Osteoblast (primary cell): ENCODE measurements around the gene TST. TPM values are rescaled to one million over a fixed set of nuclear protein-coding genes. Genes with fewer than 3 reads are reported as not detected.

Experiments used
- DNase-seq: peaks from one replicate; pipeline ENCODE4 v3.0.0; 2011; ENCODE audit warnings: low spot score, mixed read lengths; ENCODE audit not compliant: insufficient read length; ENCODE audit errors: missing footprints
- H2AFZ ChIP-seq: 2 replicates; pipeline ENCODE4 v1.6.0; 2011; ENCODE audit warnings: mild to moderate bottlenecking, low read length
- H3K27ac ChIP-seq: 2 replicates; pipeline ENCODE4 v1.5.1; 2011; ENCODE audit warnings: mild to moderate bottlenecking, low read depth, low read length, moderate library complexity
- H3K27me3 ChIP-seq: 2 replicates; pipeline ENCODE4 v1.6.0; 2012; ENCODE audit warnings: mild to moderate bottlenecking, control low read depth, inconsistent platforms, low read length, moderate library complexity; ENCODE audit not compliant: insufficient read depth
- H3K36me3 ChIP-seq: 2 replicates; pipeline ENCODE4 v1.5.1; 2011; ENCODE audit warnings: mild to moderate bottlenecking, low read length, control low read depth, moderate library complexity; ENCODE audit not compliant: insufficient read depth
- H3K4me1 ChIP-seq: 2 replicates; pipeline ENCODE4 v1.5.1; 2011; ENCODE audit warnings: mild to moderate bottlenecking, low read length, control low read depth, moderate library complexity; ENCODE audit not compliant: insufficient read depth
- H3K4me2 ChIP-seq: 2 replicates; pipeline ENCODE4 v1.6.0; 2011; ENCODE audit warnings: mild to moderate bottlenecking, low read length; ENCODE audit not compliant: insufficient read depth
- H3K4me3 ChIP-seq: fragments of 200-600 bp; sonication (generic); 3 replicates; pipeline ENCODE4 v1.5.1; 2012; ENCODE audit warnings: mild to moderate bottlenecking, low read length, inconsistent platforms; ENCODE audit not compliant: insufficient read depth
- H3K79me2 ChIP-seq: 2 replicates; pipeline ENCODE4 v1.6.0; 2012; ENCODE audit warnings: mild to moderate bottlenecking, low read length, control low read depth, inconsistent platforms; ENCODE audit not compliant: insufficient read depth
- H3K9me3 ChIP-seq: 2 replicates; pipeline ENCODE4 v1.5.1; 2011; ENCODE audit warnings: low read depth, low read length, control low read depth
- H4K20me1 ChIP-seq: 2 replicates; pipeline ENCODE4 v1.6.0; 2012; ENCODE audit warnings: mild to moderate bottlenecking, low read length, control low read depth; ENCODE audit not compliant: insufficient read depth
- total RNA-seq: library from RNA; depleted of rRNA; stranded (reverse); fragments of >200 nt; gene quantifications from 2 replicates; pipeline ENCODE4 v1.2.3, GENCODE V29; 2012
- TF ChIP-seq, protein P1 (sequence below): IDR thresholded peaks from 2 replicates; pipeline ENCODE4 v1.5.1; 2011; ENCODE audit warnings: mild to moderate bottlenecking, low read depth, low read length, moderate library complexity; ENCODE audit errors: extremely low read depth

The TST gene
- total RNA-seq, 1 donor: 63.3 TPM

DNA sequence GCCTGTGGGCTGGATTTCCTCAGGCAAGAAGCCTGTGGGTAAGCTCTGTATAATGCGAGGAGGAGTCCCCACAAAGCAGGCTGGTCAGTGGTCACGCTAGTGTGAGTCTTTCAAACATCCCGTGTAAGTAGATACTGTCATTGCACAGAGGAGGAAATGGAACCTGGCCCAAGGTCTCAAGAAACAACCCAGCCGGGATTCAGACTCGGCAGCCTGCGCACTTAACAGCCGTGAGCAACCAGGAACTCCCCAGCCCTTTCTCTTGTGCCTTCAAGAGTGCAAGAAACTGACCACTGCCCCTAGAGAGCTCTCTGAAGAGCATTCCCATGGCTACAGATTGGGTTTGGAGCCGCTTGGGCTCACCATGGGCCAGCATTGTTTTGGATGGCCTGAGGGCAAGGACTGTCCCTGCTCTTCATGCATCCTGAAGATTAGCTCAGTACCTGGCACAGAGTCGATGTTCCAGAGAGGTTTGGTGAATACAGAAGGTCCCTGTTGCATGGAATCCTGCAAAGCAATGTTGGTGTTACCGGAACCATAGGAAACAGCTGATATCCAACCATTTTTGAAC lies 6.3 kb upstream of the TST start:
- peak; percentile 87 for DNase-seq
- Histone ChIP-seq H3K27ac (no peak overlapping the region), H3K4me3 (no peak overlapping the region), H3K9me3 (no peaks in the 10 kb centered on the region), H3K27me3 (no peaks in the 10 kb centered on the region), H3K4me1 (no peaks in the 10 kb centered on the region), H4K20me1 (peaks cover 17% of the 10 kb centered on the region), H3K4me2 (no peak overlapping the region), H3K79me2 (peaks cover 3% of the 10 kb centered on the region), H2AFZ (no peak overlapping the region), H3K36me3 (peaks cover 24% of the 10 kb centered on the region)
- TF ChIP-seq, protein P1, sequence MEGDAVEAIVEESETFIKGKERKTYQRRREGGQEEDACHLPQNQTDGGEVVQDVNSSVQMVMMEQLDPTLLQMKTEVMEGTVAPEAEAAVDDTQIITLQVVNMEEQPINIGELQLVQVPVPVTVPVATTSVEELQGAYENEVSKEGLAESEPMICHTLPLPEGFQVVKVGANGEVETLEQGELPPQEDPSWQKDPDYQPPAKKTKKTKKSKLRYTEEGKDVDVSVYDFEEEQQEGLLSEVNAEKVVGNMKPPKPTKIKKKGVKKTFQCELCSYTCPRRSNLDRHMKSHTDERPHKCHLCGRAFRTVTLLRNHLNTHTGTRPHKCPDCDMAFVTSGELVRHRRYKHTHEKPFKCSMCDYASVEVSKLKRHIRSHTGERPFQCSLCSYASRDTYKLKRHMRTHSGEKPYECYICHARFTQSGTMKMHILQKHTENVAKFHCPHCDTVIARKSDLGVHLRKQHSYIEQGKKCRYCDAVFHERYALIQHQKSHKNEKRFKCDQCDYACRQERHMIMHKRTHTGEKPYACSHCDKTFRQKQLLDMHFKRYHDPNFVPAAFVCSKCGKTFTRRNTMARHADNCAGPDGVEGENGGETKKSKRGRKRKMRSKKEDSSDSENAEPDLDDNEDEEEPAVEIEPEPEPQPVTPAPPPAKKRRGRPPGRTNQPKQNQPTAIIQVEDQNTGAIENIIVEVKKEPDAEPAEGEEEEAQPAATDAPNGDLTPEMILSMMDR: no peak

DNA sequence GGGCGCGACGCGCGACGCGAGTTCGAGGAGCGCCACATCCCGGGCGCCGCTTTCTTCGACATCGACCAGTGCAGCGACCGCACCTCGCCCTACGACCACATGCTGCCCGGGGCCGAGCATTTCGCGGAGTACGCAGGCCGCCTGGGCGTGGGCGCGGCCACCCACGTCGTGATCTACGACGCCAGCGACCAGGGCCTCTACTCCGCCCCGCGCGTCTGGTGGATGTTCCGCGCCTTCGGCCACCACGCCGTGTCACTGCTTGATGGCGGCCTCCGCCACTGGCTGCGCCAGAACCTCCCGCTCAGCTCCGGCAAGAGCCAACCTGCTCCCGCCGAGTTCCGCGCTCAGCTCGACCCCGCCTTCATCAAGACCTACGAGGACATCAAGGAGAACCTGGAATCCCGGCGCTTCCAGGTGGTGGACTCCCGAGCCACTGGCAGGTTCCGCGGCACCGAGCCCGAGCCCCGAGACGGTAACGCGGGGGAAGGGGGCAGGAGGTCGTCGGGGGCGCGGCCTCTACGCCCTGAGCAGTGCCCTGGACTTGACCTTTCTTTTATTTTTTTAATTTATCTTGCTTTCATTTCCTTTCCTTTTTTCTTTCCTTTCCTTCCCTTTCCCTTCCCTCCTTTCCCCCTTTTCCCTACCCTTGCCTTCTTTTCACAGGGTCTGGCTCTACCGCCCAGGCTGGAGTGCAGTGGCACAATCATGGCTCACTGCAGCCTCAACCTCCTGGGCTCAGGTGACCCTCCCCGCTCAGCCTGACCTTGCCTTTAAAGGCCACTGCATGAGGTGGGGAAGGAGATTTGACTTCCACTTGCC lies 5.3 kb upstream of the TST start:
- peaks cover 5% of the 10 kb centered on the region for H3K79me2 ChIP-seq
- no peak overlapping the region for H3K27ac ChIP-seq
- H3K4me2 ChIP-seq: no peak overlapping the region
- no peak overlapping the region for H2AFZ ChIP-seq
- H3K9me3 ChIP-seq: no peaks in the 10 kb centered on the region
- peaks cover 5% of the 10 kb centered on the region for H3K4me1 ChIP-seq
- peak; percentile 43 for DNase-seq
- no peak overlapping the region for H3K4me3 ChIP-seq
- H3K27me3 ChIP-seq: no peaks in the 10 kb centered on the region
- peaks cover 17% of the 10 kb centered on the region for H4K20me1 ChIP-seq
- H3K36me3 ChIP-seq: peaks cover 24% of the 10 kb centered on the region
- TF ChIP-seq, protein P1: no peak

DNA sequence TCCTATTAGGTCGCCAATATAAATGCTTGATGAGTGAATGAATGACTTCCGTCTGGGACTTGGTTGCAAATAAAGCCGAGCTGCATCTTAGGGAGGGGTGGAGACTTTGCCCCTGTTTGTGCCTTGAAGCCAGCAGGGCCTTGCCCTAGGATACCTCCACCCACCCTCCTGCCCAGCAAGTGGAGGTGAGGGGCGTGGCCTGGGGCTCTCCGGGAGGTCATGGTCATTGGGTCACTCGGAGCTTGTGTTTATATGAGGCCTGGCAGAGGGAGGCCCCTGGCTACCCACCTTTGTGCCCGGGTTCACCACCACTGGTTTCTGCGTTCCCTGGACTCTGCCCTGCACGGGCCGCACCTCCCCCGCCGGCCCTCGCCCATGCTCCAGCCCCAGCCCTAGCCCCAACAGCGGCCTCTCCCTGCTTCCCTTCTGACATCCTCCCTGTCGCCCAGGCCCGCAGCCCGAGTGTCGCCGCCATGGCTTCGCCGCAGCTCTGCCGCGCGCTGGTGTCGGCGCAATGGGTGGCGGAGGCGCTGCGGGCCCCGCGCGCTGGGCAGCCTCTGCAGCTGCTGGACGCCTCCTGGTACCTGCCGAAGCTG lies 4.6 kb upstream of the TST start:
- Histone ChIP-seq H3K4me2 (no peak overlapping the region), H2AFZ (no peak overlapping the region), H3K4me3 (no peak overlapping the region), H3K79me2 (peaks cover 5% of the 10 kb centered on the region), H3K36me3 (peaks cover 24% of the 10 kb centered on the region), H3K9me3 (no peaks in the 10 kb centered on the region), H3K27ac (no peak overlapping the region), H3K4me1 (peaks cover 5% of the 10 kb centered on the region), H3K27me3 (no peaks in the 10 kb centered on the region), H4K20me1 (peaks cover 17% of the 10 kb centered on the region)
- TF ChIP-seq, protein P1: no peak
- DNase-seq: peak; percentile 73
